WTC11 (cell line): Measurements from ENCODE around the gene EHBP1L1. TPM values are rescaled to one million over a fixed set of nuclear protein-coding genes. Genes with fewer than 3 reads are reported as not detected.
A peak's percentile ranks its signal among the peaks of the same experiment; 100 is the strongest.

Source experiments
- ATAC-seq: fragments of 200-7000 bp; cut with Tn5 transposase; 2 replicates; pipeline ENCODE4 v1.10.0; 2021; ENCODE audit warnings: mild to moderate bottlenecking, moderate library complexity
- CTCF ChIA-PET: fragments of 300-600 bp; sonication (Branson Sonifier 250); formaldehyde crosslinking; loops from one replicate; lab custom pipeline; 2021; ENCODE audit warnings: antibody characterized with exemption; lab: Charles Lee
- POLR2A ChIA-PET: fragments of 350-600 bp; sonication (Branson Sonifier 250); formaldehyde crosslinking; loops from one replicate; lab custom pipeline; 2021; ENCODE audit warnings: antibody characterized with exemption; lab: Charles Lee
- DNase-seq: peaks from one replicate; pipeline ENCODE4 v3.0.0; 2021; ENCODE audit warnings: low spot score
- H3K27ac Mint-ChIP-seq: 2 replicates; pipeline ENCODE4 v1.8.0; 2021; ENCODE audit warnings: mixed read lengths
- H3K27me3 Mint-ChIP-seq: 2 replicates; pipeline ENCODE4 v1.8.0; 2021; ENCODE audit warnings: low read depth, mild to moderate bottlenecking, moderate library complexity, mixed read lengths
- H3K36me3 Mint-ChIP-seq: 2 replicates; pipeline ENCODE4 v1.8.0; 2021; ENCODE audit warnings: mixed read lengths
- H3K4me1 Mint-ChIP-seq: 2 replicates; pipeline ENCODE4 v1.8.0; 2022; ENCODE audit warnings: mixed read lengths
- H3K4me3 Mint-ChIP-seq: 2 replicates; pipeline ENCODE4 v1.8.0; 2021; ENCODE audit warnings: mild to moderate bottlenecking, moderate library complexity, mixed read lengths
- H3K9me3 Mint-ChIP-seq: 2 replicates; pipeline ENCODE4 v1.8.0; 2021; ENCODE audit warnings: mixed read lengths
- AR ChIP-seq: fragments of 250-450 bp; sonication (Bioruptor Pico); IDR thresholded peaks from 2 replicates; pipeline ENCODE4 v1.9.0; 2021; ENCODE audit warnings: mild to moderate bottlenecking
- CDX4 ChIP-seq: fragments of 250-450 bp; sonication (Bioruptor Pico); IDR thresholded peaks from 2 replicates; pipeline ENCODE4 v1.9.0; 2021; ENCODE audit warnings: moderate library complexity, mild to moderate bottlenecking, inconsistent platforms, borderline replicate concordance
- CTCF ChIP-seq: fragments of 200-600 bp; IDR thresholded peaks from 2 replicates; pipeline ENCODE4 v1.8.0; 2022; ENCODE audit warnings: antibody characterized with exemption
- EMX1 ChIP-seq: fragments of 250-450 bp; sonication (Bioruptor Pico); IDR thresholded peaks from 2 replicates; pipeline ENCODE4 v1.8.0; 2021; ENCODE audit warnings: mild to moderate bottlenecking
- FOXK1 ChIP-seq: sonication (generic); formaldehyde crosslinking; IDR thresholded peaks from 2 replicates; pipeline ENCODE4 v1.8.0; 2022; ENCODE audit warnings: mild to moderate bottlenecking, moderate library complexity, missing genetic modification reagents
- GABPB1 ChIP-seq: sonication (generic); formaldehyde crosslinking; IDR thresholded peaks from 2 replicates; pipeline ENCODE4 v1.8.1; 2023; ENCODE audit warnings: mild to moderate bottlenecking, missing genetic modification reagents
- GTF2I ChIP-seq: fragments of 250-450 bp; sonication (Bioruptor Pico); conservative IDR thresholded peaks from 2 replicates; pipeline ENCODE4 v1.4.0; 2021; ENCODE audit warnings: mild to moderate bottlenecking
- HMGA2 ChIP-seq: fragments of 250-450 bp; sonication (Bioruptor Pico); IDR thresholded peaks from 2 replicates; pipeline ENCODE4 v1.4.0; 2021; ENCODE audit warnings: mild to moderate bottlenecking, moderate library complexity
- MAX ChIP-seq: sonication (generic); formaldehyde crosslinking; IDR thresholded peaks from 2 replicates; pipeline ENCODE4 v1.8.0; 2022; ENCODE audit warnings: mild to moderate bottlenecking, missing genetic modification reagents
- RELA ChIP-seq: sonication (generic); formaldehyde crosslinking; IDR thresholded peaks from 2 replicates; pipeline ENCODE4 v1.8.1; 2022; ENCODE audit warnings: missing genetic modification reagents, mild to moderate bottlenecking, borderline replicate concordance
- RORB ChIP-seq: fragments of 250-450 bp; sonication (Bioruptor Pico); IDR thresholded peaks from 2 replicates; pipeline ENCODE4 v1.9.0; 2021; ENCODE audit warnings: mild to moderate bottlenecking
- SMAD4 ChIP-seq: sonication (generic); formaldehyde crosslinking; IDR thresholded peaks from 2 replicates; pipeline ENCODE4 v1.8.0; 2022; ENCODE audit warnings: mild to moderate bottlenecking, missing genetic modification reagents
- TEAD1 ChIP-seq: sonication (generic); formaldehyde crosslinking; IDR thresholded peaks from 2 replicates; pipeline ENCODE4 v1.8.0; 2022; ENCODE audit warnings: mild to moderate bottlenecking, missing genetic modification reagents
- TEAD4 ChIP-seq: sonication (generic); formaldehyde crosslinking; IDR thresholded peaks from 2 replicates; pipeline ENCODE4 v1.8.0; 2022; ENCODE audit warnings: mild to moderate bottlenecking, missing genetic modification reagents
- USF1 ChIP-seq: sonication (generic); formaldehyde crosslinking; IDR thresholded peaks from 2 replicates; pipeline ENCODE4 v1.8.0; 2022; ENCODE audit warnings: mild to moderate bottlenecking, missing genetic modification reagents
- ZNF232 ChIP-seq: sonication (generic); formaldehyde crosslinking; IDR thresholded peaks from 2 replicates; pipeline ENCODE4 v1.8.0; 2022; ENCODE audit warnings: mild to moderate bottlenecking, missing genetic modification reagents
- ZNF317 ChIP-seq: sonication (generic); formaldehyde crosslinking; IDR thresholded peaks from 2 replicates; pipeline ENCODE4 v1.8.1; 2023; ENCODE audit warnings: low read depth, mild to moderate bottlenecking, moderate library complexity, missing genetic modification reagents, borderline replicate concordance
- ZNF396 ChIP-seq: fragments of 250-450 bp; sonication (Bioruptor Pico); IDR thresholded peaks from 2 replicates; pipeline ENCODE4 v1.8.0; 2021; ENCODE audit warnings: mild to moderate bottlenecking, moderate library complexity, borderline replicate concordance
- ZNF423 ChIP-seq: fragments of 250-450 bp; sonication (Bioruptor Pico); IDR thresholded peaks from 2 replicates; pipeline ENCODE4 v2.1.2; 2022; ENCODE audit warnings: mild to moderate bottlenecking, moderate library complexity
- ZNF532 ChIP-seq: fragments of 250-450 bp; sonication (Bioruptor Pico); IDR thresholded peaks from 2 replicates; pipeline ENCODE4 v1.9.0; 2021; ENCODE audit warnings: mild to moderate bottlenecking, borderline replicate concordance
- total RNA-seq: library from RNA; stranded (reverse); gene quantifications from 3 replicates; pipeline ENCODE4 v1.2.3, GENCODE V29; 2021

Gene EHBP1L1
- total RNA-seq, 1 experiment from 2014 or later: 11.8 TPM

GRCh38 chr11:65622011-65622410 lies 46.2 kb downstream of the EHBP1L1 start:
- no peak for ATAC-seq
- Mint-ChIP-seq H3K36me3 (peaks cover 23% of the 10 kb centered on the region), H3K4me1 (no peaks in the 10 kb centered on the region; the same call in 1 of the 2 replicates), H3K27me3 (no peaks in the 10 kb centered on the region), H3K9me3 (no peaks in the 10 kb centered on the region), H3K27ac (0 out of 2 replicates have a peak overlapping the region, but pooled peaks have one; percentile 87), H3K4me3 (no peak overlapping the region)
- TF ChIP-seq GABPB1 (CRISPR knock-in tag) (no peak), ZNF232 (CRISPR knock-in tag) (no peak), TEAD4 (CRISPR knock-in tag) (no peak), TEAD1 (CRISPR knock-in tag) (no peak), MAX (CRISPR knock-in tag) (no peak), HMGA2 (CRISPR knock-in tag) (no peak), GTF2I (CRISPR knock-in tag) (no peak), ZNF532 (CRISPR knock-in tag) (no peak), RORB (CRISPR knock-in tag) (no peak)
- no peak for DNase-seq
- POLR2A ChIA-PET: no interaction called here
- CTCF ChIA-PET: no interaction called here

GRCh38 chr11:65623177-65623576 lies 47.3 kb downstream of the EHBP1L1 start:
- Mint-ChIP-seq H3K27me3 (no peaks in the 10 kb centered on the region), H3K4me1 (no peaks in the 10 kb centered on the region), H3K4me3 (no peak overlapping the region), H3K27ac (no peak overlapping the region), H3K9me3 (no peaks in the 10 kb centered on the region), H3K36me3 (peaks cover 25% of the 10 kb centered on the region)
- DNase-seq (no peak), ATAC-seq (no peak)
- CTCF ChIA-PET: interaction anchor here (1.7 kb wide), 1 partner anchor 15 kb away, joined by 5 read pairs; the partner anchor contains the start of gene SIPA1
- TF ChIP-seq USF1: no peak
- POLR2A ChIA-PET: no interaction called here

- H3K27ac Mint-ChIP-seq: no peak overlapping the region
- no peak overlapping the region for H3K4me3 Mint-ChIP-seq
- DNase-seq (no peak), ATAC-seq (no peak)
- ChIA-PET CTCF (interaction anchor here (1.7 kb wide), 1 partner anchor 14 kb away, joined by 5 read pairs; the partner anchor contains the start of gene SIPA1), POLR2A (interaction anchor here (0.6 kb wide), 1 partner anchor 23 kb away, joined by 3 read pairs; no protein-coding TSS in a partner anchor)
- no peaks in the 10 kb centered on the region for H3K4me1 Mint-ChIP-seq
- H3K36me3 Mint-ChIP-seq: peaks cover 25% of the 10 kb centered on the region
- no peaks in the 10 kb centered on the region for H3K27me3 Mint-ChIP-seq
- H3K9me3 Mint-ChIP-seq: no peaks in the 10 kb centered on the region
- TF ChIP-seq ZNF423 (CRISPR knock-in tag) (no peak), CDX4 (no peak), SMAD4 (CRISPR knock-in tag) (no peak), AR (CRISPR knock-in tag) (no peak), EMX1 (CRISPR knock-in tag) (no peak), CTCF (no peak), ZNF396 (no peak), ZNF317 (no peak), RELA (no peak), FOXK1 (CRISPR knock-in tag) (no peak)
Measured at GRCh38 chr11:65623852-65624616, 48.2 kb downstream of the EHBP1L1 start.
